Measurements from ENCODE around the gene TEAD1. TPM values are rescaled to one million over a fixed set of nuclear protein-coding genes. Genes with fewer than 3 reads are reported as not detected.

TEAD1 gene
- total RNA-seq, 1 experiment from 2014 or later = 102 TPM

DNA sequence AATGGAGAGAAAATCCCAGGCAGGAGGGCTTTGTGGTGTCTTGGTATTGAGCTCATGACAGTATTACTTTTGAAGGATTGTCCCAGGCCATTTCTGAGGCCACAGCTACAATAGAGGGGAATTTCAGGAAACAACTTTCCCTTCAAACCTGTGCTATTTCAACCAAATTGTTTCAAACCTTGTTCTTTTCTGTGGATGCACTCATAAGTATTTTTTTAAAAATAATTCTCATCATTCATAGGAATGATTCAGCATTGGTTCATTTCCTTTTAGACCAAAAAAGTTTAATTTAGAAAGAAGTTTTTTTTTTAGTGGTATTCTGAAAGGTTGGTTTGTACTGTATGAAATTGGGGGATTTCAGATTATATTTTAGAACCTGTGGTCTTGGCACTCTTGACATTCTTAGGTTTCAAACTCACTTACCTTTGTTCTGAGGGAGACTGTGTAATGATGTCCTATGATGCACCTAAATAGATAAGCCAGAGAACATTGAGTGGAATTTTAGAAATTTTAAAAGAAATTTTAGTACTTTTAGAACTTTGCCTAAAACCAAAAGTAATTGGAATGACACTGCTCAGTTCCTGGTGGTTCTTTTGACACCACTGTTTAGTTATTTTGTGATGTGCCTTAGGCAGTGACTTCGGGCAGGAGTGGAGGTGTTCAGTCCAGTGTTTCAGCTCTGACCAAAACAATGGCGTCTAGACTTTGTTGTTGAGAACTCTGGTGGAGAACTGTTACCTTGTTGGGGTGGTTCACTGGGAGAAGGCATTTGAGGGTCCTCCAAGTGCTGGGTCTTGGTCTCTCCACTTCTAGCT lies 12.2 kb downstream of the TEAD1 start:
- Histone ChIP-seq H3K27ac (ENCODE audit: low read length) (peak overlapping the region; percentile 52; the same call in 1 of the 2 replicates), H3K9me3 (ENCODE audit: control insufficient read depth, insufficient read depth, low read depth, low read length) (no peaks in the 10 kb centered on the region), H3K27me3 (ENCODE audit: control insufficient read depth, insufficient read depth, low read length) (no peaks in the 10 kb centered on the region), H3K36me3 (ENCODE audit: control insufficient read depth, insufficient read depth, low read length) (no peaks in the 10 kb centered on the region), H3K4me1 (ENCODE audit: control insufficient read depth, insufficient read depth, low read length) (peaks cover 95% of the 10 kb centered on the region), H3K4me3 (ENCODE audit: low read depth in 2 of 2, low read length in 2 of 2) (no peak overlapping the region)
- no TSS peak for BruUV-seq (replicated peaks)
- intact Hi-C loops (cut with micrococcal nuclease; ENCODE audit: unreplicated experiment) = no loop called here
- in situ Hi-C loops (cut with HindIII; ENCODE audit: low pct_unique_long_range_greater_than_20kb, low sequenced_read_pairs) = no loop called here
- no peak for DNase-seq (ENCODE audit: low read depth, low spot score)
- TF ChIP-seq SIN3A (IDR thresholded peaks at IDR 0.05; ENCODE audit: borderline replicate concordance, insufficient read depth, low read depth, low read length) (no peak), POLR2AphosphoS5 (IDR thresholded peaks at IDR 0.05; ENCODE audit: low read depth, low read length) (no peak), TCF7L2 (IDR thresholded peaks at IDR 0.05; ENCODE audit: low read depth, low read length) (no peak)
- TF ChIP-seq, protein P1, sequence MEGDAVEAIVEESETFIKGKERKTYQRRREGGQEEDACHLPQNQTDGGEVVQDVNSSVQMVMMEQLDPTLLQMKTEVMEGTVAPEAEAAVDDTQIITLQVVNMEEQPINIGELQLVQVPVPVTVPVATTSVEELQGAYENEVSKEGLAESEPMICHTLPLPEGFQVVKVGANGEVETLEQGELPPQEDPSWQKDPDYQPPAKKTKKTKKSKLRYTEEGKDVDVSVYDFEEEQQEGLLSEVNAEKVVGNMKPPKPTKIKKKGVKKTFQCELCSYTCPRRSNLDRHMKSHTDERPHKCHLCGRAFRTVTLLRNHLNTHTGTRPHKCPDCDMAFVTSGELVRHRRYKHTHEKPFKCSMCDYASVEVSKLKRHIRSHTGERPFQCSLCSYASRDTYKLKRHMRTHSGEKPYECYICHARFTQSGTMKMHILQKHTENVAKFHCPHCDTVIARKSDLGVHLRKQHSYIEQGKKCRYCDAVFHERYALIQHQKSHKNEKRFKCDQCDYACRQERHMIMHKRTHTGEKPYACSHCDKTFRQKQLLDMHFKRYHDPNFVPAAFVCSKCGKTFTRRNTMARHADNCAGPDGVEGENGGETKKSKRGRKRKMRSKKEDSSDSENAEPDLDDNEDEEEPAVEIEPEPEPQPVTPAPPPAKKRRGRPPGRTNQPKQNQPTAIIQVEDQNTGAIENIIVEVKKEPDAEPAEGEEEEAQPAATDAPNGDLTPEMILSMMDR (IDR thresholded peaks at IDR 0.05) = no peak
- TF ChIP-seq, protein P2, sequence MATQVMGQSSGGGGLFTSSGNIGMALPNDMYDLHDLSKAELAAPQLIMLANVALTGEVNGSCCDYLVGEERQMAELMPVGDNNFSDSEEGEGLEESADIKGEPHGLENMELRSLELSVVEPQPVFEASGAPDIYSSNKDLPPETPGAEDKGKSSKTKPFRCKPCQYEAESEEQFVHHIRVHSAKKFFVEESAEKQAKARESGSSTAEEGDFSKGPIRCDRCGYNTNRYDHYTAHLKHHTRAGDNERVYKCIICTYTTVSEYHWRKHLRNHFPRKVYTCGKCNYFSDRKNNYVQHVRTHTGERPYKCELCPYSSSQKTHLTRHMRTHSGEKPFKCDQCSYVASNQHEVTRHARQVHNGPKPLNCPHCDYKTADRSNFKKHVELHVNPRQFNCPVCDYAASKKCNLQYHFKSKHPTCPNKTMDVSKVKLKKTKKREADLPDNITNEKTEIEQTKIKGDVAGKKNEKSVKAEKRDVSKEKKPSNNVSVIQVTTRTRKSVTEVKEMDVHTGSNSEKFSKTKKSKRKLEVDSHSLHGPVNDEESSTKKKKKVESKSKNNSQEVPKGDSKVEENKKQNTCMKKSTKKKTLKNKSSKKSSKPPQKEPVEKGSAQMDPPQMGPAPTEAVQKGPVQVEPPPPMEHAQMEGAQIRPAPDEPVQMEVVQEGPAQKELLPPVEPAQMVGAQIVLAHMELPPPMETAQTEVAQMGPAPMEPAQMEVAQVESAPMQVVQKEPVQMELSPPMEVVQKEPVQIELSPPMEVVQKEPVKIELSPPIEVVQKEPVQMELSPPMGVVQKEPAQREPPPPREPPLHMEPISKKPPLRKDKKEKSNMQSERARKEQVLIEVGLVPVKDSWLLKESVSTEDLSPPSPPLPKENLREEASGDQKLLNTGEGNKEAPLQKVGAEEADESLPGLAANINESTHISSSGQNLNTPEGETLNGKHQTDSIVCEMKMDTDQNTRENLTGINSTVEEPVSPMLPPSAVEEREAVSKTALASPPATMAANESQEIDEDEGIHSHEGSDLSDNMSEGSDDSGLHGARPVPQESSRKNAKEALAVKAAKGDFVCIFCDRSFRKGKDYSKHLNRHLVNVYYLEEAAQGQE (IDR thresholded peaks at IDR 0.05; ENCODE audit: insufficient read depth in 1 of 2, low read depth in 2 of 2, low read length in 1 of 2) = no peak
- POLR2A ChIA-PET = no interaction called here
- CTCF ChIA-PET = no interaction called here
- no peak for ATAC-seq

DNA sequence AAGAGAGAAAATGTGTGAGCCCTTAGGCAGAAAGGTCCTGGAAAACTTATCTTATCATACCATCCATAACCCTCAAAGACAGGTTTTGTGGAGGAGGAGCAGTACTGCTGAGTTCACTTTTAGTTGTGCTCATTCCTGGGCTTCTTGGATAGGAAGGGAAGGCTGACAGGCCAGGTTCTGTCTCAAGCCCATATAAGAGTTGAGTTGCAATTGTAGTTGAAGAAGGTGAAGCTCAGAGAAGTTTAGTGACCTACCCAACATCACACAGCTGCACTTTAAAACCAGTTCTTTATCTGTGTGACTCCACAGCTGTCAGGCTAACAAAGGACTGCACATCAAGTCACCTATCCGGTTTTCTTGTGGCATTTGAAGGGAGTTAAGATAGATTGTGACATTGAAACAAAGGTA lies 13.0 kb downstream of the TEAD1 start:
- ChIA-PET POLR2A (no interaction called here), CTCF (no interaction called here)
- intact Hi-C loops (cut with micrococcal nuclease; ENCODE audit: unreplicated experiment) (no loop called here), in situ Hi-C loops (cut with HindIII; ENCODE audit: low pct_unique_long_range_greater_than_20kb, low sequenced_read_pairs) (no loop called here)
- peaks cover 95% of the 10 kb centered on the region for H3K4me1 ChIP-seq (ENCODE audit: control insufficient read depth, insufficient read depth, low read length)
- DNase-seq (ENCODE audit: low read depth, low spot score) (no peak), ATAC-seq (no peak)
- peak overlapping the region; percentile 51; the same call in 1 of the 2 replicates for H3K27ac ChIP-seq (ENCODE audit: low read length)
- H3K36me3 ChIP-seq (ENCODE audit: control insufficient read depth, insufficient read depth, low read length) = no peaks in the 10 kb centered on the region
- no peak overlapping the region for H3K4me3 ChIP-seq (ENCODE audit: low read depth in 2 of 2, low read length in 2 of 2)
- H3K9me3 ChIP-seq (ENCODE audit: control insufficient read depth, insufficient read depth, low read depth, low read length) = no peaks in the 10 kb centered on the region
- no peaks in the 10 kb centered on the region for H3K27me3 ChIP-seq (ENCODE audit: control insufficient read depth, insufficient read depth, low read length)
- BruUV-seq (replicated peaks) = no TSS peak
- TF ChIP-seq, protein P2 (IDR thresholded peaks at IDR 0.05; ENCODE audit: insufficient read depth in 1 of 2, low read depth in 2 of 2, low read length in 1 of 2) = no peak
- TF ChIP-seq TCF7L2 (IDR thresholded peaks at IDR 0.05; ENCODE audit: low read depth, low read length) = no peak
- no peak for TF ChIP-seq POLR2AphosphoS5 (IDR thresholded peaks at IDR 0.05; ENCODE audit: low read depth, low read length)
- TF ChIP-seq, protein P1 (IDR thresholded peaks at IDR 0.05) = no peak
- TF ChIP-seq SIN3A (IDR thresholded peaks at IDR 0.05; ENCODE audit: borderline replicate concordance, insufficient read depth, low read depth, low read length) = no peak
